NCI-H526 (cell line): ENCODE measurements around the gene SPIN1.
A peak's percentile ranks its signal among the peaks of the same experiment; 100 is the strongest.

Source experiments
- DNase-seq, 2 experiments: peaks; one replicate each; lab custom pipeline; 2025; lab: John Stamatoyannopoulos, UW

Gene SPIN1

DNA sequence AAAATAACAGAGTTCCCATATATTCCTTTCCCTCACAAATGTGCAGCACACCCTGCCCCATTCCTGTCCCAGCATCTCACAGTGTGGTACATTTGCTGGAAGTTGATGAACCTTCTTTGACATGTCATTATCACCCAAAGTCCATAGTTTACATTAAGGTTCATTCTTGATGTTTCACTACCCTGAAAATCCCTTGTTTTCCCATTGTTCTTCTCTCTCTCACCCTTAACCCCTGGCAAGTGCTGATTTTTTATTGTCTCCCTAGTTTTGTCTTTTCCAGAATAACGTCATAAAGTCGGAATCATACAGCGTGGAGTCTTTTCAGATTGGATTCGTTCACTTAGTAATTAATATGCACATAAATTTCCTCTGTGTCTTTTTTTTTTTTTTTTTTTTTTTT lies 48.1 kb downstream of the SPIN1 start:
- no peak for DNase-seq

DNA sequence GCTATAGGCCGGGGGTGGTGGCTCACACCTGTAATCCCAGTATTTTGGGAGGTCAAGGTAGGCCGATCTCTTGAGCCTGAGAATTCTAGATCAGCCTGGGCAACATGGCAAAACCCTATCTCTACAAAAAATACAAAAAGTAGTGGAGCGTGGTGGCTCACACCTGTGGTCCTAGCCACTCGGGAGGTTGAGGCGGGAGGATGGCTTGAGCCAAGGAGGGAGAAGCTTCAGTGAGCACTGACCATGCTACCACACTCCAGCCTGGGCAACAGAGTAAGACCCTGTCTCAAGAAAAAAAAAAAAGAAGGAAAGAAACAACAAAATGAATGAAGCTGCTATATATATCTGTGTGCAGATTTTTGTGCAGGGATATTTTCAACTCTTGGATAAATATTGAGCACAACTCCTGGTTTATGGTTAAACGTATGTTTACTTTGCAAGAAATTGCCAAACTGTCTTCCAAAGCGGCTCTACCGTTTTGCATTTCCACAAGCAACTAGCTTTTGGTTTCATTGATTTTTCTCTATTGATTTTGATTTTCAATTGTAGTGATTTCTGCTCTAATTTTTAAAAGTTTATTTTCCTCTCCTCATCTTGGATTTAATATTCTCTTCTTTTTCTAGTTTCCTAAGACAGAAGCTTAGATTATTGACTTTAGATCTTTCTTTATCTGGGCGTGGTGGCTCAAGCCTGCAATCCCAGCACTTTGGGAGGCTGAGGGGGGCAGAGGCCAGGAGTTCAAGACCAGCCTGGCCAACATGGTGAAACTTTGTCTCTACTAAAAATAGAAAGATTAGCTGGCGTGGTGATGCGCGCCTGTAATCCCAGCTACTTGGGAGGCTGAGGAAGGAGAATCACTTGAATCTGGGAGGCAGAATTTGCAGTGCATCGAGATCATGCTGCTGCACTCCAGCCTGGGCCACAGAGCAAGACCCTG lies 49.2 kb downstream of the SPIN1 start:
- no peak for DNase-seq

DNA sequence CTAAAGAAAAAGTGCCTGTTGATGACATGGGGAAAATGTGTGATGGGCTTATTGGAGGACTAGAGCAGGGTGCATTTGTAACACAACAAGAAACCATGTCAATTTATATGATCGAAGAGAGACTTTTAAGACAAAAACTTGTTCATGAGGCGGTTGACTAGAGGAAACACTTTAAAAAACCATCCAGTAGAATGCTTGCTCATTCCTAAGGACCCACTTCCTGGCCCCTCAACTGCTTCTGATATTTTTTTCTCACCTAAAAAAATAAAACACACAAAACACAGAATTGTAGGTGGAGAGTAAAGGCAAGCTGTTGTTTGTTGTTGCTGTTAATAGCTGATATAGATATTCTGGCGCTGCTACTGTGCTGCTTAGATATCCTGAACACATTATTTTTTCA lies 50.6 kb downstream of the SPIN1 start:
- DNase-seq = no peak

DNA sequence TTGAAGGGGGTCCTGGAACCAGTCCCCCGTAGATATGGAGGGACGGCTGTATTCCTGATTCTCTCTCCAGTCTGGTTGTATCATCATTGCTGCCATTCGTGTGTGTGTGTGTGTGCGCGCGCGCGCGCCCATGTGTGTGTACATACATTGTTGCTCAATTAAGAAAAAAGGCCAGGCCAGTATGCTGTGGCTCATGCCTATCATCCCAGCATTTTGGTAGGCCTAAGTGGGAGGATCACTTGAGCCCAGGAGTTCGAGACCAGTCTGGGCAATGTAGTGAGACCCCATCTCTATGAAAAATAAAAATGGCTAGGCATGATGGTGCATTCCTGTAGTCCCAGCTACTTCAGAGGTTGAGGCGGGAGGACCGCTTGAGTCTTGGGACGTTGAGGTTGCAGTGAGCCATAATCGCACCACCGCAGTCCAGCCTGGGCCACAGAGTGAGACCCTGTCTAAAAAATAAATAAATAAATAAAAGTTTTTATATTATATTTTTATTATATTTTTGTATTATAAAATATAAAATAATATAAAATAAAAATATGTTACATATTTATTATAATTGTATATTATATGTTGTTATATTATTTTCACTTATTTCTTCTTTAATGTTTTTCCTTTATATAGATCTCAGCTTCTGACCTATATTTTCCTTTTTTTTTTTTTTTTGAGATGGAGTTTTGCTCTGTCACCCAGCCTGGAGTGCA lies 53.2 kb downstream of the SPIN1 start:
- DNase-seq = no peak

DNA sequence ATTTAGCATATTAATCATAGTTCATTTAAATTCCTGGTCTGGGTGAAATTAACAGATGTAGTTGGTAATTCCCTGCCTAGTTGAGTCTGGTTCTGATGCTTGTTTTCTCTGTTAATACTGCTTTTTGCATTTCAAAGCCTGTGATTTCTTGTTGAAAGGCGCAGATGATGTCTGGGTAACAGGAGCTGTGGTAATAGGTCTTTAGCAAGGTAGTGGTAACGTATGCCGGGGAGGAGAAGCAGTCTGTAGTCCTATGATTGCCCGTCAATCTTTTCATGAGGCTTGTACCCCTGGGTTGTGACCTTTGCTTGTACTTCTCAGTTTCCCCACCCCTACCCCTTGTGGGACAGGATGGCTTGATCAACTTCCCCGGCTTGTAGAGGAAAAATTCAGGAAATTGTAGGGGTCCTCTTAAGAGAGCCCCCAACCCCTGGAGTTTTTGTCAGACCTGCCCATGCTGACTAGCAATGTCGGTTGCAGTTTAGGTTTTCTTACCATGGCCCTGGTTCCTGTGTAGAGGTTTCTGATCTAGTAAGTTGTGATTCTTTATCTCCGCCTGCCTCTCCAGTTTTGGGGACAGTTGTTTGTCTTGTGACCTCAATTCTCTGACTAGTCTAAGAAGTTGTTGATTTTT lies 55.4 kb downstream of the SPIN1 start:
- no peak for DNase-seq

DNA sequence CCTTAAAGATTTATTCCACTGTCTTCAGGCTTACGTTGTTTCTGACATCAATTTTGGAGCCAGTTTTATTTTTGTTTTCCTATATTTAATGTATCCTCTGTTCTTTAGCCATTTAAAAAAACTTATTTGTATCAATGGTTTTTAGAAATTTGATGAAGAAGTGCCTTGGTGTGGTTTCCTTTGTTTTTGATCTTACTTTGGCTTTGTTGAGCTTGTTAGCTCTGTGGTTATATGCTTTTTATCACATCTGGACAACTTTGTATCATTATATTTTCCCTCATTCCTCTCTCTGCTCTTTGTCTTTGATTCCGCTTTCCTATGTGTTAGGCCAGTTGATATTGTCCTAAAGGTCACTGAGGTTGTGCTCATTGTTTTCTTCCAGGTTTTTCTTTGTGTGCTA lies 58.5 kb downstream of the SPIN1 start:
- DNase-seq = no peak

DNA sequence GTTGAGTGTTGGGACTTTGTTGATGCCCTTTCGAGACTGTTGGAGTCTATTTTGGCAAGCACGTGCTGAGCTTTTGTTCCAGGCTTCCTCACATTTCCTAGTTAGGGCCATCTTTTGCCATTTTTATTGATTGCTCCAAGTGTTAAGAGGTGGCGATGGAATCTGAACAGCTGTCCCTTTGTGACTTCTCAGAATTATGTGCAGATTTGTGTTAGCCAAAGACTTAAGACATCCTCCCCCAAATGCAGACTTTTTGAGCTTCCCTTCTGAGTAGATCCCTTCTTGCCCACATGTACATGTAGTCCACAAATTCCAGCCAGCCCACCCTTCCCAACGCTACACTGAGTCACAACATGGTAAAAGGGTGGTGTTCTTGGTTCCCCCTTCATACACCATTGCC lies 59.2 kb downstream of the SPIN1 start:
- no peak for DNase-seq

DNA sequence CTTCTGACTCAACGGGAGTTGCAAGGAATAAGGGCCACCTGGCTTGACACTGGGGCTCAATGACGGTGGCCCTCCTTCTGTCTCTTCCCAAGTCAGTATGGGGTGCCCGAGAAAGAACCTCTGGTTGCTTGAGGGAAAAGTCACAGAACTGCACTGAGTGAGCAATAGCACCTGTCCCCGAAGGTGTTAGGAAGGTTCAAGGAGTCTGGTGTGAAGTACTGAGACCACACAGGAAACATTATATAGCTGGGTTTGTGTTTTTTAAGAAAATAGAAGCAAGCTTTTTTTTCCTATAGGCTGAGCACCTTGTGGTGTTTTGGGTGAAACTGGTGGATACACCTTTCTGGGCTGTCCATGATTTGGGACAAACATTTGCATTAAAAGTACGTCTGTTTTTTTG lies 62.9 kb downstream of the SPIN1 start:
- no peak for DNase-seq

DNA sequence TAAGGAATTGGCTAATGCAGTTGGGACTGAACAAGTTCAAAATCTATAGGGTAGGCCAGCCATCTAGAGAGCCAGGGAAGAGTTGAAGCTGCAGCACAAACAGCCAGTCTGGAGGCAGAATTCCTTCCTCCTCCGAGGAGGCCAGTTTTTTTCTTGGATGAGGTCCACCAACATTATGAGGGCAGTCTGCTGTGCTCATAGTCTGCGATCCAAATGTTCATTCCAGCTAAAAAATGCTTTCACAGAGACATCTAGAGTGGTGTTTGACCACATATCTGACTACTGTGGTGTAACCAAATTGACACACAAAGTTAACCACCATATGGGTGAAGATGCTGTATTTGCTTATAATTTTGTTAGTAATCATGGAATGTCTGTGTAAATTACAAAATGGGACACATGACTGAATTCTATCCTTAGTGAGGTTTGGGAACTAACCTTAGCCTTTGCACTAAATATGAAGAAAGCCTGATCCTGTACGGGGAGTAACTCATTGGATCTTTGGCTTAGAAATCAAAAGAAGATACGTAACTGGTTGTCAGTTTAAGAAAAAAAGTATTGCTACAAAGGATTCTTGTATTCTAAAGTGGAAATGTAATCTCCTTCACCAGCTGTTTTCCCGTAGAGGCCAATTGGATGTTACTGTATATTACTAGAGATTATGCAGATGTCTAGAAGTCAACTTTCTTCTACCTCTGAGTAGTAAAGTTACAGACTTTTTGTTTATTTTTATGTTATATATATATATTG lies 70.6 kb downstream of the SPIN1 start:
- DNase-seq = no peak

DNA sequence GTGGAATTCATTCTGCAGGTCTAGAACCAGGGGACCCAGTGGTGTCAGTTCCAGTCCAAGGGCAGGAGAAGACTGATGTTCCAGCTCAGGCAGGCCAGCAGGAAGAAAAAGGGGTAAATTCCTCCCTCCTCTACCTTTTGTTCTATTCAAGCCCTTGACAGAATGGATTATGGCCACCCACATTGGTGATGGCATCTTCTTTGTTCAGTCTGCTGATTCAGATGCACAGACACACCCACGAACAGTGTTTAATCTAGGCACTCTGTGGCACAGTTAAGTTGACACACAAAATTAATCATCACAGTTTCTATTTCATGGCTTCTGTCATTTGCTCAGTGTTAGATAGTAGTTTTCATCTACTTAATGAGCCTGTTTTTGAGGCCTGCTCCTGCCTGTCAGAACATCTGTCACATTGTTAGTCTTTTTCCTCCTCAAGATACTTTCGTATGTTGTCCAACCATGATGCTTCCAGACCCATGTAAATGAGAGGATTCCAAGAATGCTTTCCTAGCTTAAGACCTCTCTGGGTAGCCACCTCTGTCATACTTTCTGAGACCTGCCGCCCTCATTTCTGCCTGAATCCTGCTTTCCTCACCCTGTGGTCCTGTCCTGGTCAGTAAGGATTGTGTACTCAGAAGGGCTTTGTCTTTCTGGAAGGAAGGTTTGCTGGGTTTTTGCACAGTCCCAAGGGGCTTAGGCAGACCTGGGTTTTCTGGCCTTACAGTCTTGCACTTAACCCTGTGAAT lies 72.5 kb downstream of the SPIN1 start:
- no peak for DNase-seq

DNA sequence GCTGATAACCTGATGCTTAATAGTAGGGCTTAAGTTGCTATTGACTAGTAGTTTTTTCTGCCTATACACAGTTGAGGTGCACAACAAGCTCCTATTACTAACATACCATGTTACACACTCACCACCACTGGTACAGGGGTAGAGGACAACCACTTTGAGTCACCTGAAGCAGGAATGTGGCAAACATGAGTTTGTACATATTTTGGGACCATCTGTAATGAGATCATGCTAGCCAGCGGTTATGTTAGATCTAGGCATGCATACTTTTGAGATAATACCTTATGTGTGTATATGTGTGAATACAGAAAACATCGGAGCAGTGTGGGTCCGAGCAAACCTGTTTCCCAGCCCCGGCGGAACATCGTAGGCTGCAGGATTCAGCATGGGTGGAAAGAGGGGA lies 73.9 kb downstream of the SPIN1 start:
- DNase-seq = no peak

DNA sequence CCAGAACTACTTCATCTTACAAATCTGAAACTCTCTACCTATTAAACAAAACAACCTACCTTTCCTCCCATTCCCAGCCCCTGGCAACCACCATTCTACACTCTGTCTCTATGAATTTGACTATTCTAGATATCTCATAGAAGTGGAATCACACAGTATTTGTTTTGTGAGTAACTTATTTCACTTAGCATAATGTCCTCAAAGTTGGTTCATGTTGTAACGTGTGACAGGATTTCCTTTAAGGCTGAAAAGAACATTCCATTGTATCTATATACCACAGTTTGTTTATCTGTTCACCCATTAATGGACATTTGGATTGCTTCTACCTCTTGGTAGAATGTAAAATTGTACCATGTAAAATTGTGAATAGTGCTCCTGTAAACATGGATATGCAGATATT lies 76.6 kb downstream of the SPIN1 start:
- DNase-seq = no peak

DNA sequence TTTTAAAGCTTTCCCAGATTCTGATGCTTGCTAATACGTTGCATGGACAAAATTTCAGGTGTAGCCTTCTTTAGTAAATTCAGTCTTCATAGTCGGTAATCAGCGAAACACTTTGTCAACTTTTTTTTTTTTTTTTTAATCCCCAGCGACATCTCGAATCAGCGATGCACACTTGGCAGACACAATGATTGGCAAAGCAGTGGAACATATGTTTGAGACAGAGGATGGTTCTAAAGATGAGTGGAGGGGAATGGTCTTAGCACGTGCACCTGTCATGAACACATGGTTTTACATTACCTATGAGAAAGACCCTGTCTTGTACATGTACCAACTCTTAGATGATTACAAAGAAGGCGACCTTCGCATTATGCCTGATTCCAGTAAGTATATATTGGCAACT lies 80.0 kb downstream of the SPIN1 start:
- DNase-seq = no peak

DNA sequence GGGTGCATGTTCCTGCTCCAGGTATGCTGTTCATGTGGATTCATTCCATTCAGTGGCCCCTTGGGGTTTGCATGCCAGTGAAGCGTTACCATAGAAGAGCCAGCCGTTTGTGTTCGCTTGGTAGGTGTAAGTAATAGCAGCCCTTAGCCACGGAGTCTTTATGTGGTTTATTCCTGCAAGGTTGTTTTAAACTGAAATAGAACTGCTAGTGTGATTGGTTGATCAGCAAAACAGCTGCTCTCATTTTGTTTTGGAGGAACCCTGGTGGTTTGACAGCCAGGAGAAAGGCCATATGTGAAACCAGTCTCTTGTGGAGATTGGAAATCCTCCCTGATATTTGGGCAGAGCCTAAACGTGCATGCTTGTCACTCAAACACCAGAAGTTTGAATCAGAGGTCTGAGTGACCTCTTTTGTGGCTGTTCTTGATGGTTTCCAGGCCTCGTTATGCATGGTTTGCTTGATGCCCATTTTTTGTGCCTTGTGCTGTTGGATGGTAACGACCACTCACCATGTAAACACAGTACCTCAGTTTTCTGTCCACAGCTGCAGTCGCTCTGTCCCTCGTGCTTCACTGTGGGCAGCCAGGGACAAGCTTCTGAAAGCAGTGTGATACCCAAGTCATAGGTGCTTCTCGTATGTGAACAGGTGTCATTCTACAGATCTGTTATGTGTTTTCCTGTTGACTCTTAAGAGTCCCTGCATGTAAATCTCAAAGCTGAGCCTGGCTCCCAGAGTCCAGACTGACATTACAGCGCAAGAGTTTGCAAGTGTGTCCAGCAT lies 88.4 kb downstream of the SPIN1 start:
- DNase-seq = peak; percentile 42 to 61

DNA sequence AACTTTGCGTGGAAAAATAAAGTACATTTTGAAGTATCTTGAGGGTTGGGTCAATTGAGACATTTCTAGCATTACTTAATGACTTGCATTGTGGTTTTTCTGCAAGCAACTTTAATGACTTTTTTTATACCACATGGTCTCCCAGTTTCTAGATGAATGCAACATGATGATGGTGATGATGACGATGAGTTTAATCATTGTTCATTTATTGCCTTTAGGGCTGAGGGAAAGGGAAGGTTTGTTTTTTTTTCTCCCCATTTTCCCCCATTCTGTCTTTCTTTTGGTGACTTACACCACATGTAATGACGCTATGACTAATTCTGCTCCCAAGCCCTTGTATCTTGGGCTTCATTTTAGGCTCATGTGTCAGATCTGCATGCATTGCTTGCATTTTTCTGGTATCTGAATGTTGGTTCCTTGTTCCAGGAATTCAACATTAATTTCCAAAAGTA lies 89.1 kb downstream of the SPIN1 start:
- no peak for DNase-seq

DNA sequence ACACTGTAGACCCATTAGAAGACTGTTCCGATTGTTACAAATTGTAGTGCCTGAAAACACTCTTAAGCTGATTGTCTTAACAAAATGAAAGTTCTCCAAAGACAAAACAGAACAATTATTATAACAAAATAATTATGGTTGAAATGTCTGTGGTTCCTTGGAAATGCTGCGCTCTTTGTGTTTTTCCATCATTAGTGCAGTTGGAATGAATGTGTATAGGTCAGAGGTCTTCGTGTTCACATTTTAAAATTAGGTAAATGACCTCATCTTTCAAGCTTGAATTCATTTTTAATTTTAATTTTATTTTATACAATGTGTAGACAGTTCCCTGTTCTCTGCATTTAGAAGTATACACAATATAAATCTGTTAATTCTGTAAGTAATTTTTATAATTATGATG lies 90.0 kb downstream of the SPIN1 start:
- DNase-seq = no peak

DNA sequence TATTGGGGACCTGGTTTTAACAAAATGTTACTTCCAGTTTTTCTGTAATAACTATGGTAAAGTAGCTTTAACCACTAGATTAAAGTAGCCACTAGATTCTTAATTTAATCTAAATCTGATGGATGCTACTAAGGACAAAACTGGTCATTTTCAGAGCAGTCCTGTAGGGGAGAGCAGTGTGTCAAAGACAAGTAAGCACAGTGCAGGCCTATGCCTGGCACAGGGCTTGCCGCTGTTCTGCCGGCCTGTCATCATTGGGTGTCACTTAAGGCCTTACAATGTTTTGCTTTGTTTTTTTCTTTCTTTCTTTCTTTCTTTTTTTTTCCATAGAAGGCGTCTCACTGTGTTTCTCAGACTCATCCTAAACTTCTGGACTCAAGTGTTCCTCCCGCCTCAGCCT lies 93.7 kb downstream of the SPIN1 start:
- DNase-seq = no peak

DNA sequence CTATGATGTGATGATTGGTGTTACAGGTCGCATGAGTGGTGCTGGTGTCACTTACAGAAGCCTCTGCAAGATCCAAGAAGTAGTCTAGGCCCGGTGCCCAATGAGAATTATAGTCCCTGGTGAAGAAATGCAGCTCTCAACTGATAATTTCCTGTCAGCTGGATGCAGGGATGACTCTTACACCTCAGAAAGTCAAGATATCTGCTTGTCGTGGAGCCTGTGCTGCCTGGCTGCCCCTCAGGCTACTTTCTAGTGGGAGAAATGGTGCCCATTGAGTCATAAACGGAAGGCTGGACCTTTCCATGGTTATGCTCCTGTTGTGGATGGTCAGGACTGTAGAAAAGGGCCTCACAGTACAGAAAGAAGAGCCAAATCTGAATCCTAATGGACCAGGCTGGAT lies 99.9 kb downstream of the SPIN1 start:
- no peak for DNase-seq

DNA sequence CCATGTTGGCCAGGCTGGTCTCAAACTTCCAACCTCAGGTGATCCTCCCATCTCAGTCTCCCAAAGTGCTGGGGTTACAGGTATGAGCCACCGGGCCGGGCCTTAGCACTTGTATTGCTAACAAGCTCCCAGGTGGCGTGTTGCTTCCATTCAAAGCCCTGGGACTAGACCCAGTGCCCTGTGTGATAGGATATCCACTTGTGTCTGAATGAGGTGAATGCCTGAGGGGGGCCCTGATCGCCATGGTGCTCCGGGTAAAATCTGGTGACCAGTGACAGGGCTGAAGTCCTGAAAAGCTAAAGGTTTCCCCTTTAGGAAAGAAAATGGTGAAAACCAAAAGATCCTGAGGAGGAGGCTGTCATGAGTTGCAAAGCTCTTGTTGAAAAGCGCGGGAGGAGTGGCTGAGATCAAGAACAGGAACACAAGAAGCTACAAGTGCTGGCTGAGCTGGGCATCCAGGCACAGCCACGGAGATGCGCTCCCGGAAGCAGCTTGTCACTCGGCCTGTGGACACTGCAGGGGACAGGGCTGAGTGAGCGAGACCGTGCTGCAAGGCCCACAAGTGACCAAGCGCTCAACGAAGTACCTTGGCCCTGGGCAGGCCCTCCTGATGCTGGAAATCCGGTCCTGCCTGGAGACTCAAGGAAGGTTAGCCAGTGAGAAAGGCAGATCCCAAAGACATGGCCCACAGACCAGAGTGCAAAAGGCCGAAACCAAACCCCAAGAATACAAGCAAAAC lies 106.9 kb downstream of the SPIN1 start:
- DNase-seq = no peak

DNA sequence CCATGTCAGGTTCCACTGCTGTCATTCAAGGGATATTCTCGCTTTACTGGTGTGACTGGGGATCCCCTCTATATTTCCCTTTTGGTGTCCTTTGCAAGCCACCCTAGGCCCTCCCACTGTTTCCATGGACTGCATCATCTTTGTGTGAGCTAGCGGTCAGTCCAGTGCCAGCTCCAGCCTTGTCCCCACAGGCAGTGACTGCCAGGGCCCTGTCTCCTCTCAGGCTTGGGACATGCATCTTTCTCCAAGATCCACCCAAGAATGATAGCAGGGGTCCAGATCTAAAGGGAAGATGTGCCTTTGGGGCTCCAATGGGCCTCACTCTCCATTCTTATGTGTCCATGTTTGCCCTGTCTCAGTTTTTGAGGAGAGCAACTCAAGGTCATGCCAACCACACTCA lies 109.0 kb downstream of the SPIN1 start:
- DNase-seq = no peak
